HG03039 (cell line): ENCODE data around the gene KCTD19.
A peak's percentile ranks its signal among the peaks of the same experiment; 100 is the strongest.

Experiments used
- ATAC-seq: cut with Tn5 transposase; IDR thresholded peaks from one replicate; pipeline ENCODE4 v1.9.1; 2021; ENCODE audit warnings: mild to moderate bottlenecking, moderate library complexity; ENCODE audit not compliant: unreplicated experiment

KCTD19 gene

DNA sequence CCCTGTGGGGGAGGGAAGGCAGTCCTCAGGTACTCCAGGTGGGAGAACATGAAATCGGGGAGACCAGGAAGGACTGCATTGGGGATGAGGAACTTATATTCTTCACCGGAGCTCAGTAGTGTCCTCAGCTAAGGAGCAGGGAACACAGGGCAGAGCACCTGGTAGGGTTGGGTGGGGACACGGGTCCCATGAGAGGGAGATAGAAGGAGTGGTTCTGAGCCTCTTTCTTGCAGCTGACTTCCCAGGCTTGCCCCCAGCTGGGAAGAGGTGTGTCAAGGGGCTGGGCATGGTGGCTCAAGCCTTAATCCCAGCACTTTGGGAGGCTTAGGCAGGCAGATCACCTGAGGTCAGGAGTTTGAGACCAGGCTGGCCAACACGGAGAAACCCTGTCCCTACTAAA, 81.4 kb downstream of the KCTD19 start:
- no peak for ATAC-seq

DNA sequence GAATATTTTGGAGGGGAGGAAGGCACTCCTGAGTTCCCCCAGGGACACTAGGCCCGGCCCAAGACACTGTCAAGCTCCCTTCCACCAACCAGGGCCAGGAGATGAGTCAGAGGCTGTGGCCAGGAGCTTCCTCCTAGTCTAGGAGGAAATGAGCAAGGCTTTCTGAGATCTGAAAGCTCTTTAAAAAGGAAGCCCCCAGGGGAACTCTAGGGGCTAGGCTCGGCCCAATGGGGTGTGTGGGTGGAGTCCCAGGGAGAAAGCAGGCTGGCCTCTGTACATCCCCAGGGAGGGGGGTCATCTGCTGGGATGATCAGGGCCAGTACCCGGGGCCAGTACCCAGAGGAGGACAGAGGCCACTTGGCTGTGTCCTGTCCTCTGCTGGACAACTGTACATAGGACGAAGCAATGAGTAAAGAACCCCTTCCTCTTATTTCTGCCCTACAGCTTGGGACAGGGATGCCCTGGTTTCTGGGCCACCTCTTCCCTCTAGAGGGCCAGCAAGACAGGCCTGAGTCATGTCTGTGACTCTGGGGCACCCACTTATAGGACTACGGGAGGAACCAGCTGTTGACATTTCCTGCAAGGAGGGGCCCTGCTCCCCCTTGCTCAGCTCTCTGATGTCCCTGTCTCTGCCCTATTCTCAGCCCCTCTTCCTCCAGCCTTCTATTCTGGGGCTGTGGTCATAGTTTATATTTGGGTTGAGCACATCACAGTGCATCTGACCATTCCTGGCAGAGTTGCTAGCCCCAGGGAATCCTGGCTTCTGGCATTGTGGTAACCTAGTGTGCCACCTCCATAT, 82.0 kb downstream of the KCTD19 start:
- ATAC-seq = peak; percentile 35

- ATAC-seq = no peak
Observed at GRCh38 chr16:67243481-67243880, 83.1 kb downstream of the KCTD19 start.

- ATAC-seq = no peak
Observed at GRCh38 chr16:67242138-67242730, 84.3 kb downstream of the KCTD19 start.

- ATAC-seq = no peak
Observed at GRCh38 chr16:67241008-67241900, 85.3 kb downstream of the KCTD19 start.

DNA sequence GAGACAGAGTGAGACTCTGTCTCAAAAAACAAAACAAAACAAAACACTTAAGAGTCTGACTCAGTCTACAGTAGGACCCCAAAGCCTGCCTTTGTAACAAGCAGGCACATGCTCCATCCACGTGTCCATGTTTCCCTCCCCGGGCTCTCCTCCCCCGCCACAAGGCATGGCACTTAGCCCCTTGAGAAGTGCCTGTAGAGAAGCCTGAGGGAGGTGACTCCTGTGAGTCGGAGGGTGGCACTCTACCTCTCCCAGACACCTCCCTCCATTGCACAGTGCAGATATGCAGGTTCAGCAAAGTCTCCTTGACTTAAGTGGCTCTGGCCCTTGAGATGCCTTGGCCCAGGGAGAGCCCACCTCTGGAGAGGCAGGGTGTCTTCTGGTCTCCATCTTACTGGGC, 86.0 kb downstream of the KCTD19 start:
- ATAC-seq = no peak
